HG03565 (cell line): ENCODE data around the gene NR4A1.

Source experiments
- ATAC-seq: cut with Tn5 transposase; IDR thresholded peaks from one replicate; pipeline ENCODE4 v1.9.1; 2021; ENCODE audit warnings: mild to moderate bottlenecking, moderate library complexity; ENCODE audit not compliant: unreplicated experiment

NR4A1 gene

GRCh38 chr12:52050758-52051541 is at the start of gene NR4A1:
NR4A1 (plus strand) TSS chr12:52051442; CDS start chr12:52054329, 2,887 bp downstream.
- peak; percentile 55 for ATAC-seq

DNA sequence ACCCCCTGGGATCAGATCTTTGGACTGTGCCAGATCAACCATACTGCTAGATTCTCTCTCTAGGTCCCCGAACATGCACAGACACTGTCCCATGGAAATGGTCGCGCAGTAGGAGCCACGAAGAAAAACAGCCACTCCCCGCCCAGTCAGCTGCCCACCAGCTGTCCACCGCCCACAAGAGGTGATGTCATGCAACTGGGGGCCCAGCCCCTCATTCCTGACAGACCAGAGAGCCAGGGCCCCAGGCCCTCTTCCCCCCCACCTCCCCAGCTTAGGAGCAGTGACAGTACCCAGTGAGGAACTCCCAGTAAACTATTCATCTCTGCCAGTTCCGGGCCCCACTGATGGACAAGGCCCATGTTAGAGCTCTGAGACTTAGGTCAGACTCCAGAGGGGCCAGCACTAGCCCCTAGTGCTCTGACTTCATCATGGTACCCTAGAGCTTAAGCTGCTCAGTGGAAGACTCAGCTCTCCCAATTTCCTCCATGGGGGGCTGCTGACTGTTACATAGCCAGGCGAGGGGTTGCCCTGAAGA is 48.2 kb upstream of the NR4A1 start:
- ATAC-seq = no peak

- ATAC-seq = no peak
These were observed 47.7 kb upstream of the NR4A1 start for GRCh38 chr12:52003591-52003990.

GRCh38 chr12:52004042-52004648 is 47.1 kb upstream of the NR4A1 start:
- ATAC-seq = no peak

DNA sequence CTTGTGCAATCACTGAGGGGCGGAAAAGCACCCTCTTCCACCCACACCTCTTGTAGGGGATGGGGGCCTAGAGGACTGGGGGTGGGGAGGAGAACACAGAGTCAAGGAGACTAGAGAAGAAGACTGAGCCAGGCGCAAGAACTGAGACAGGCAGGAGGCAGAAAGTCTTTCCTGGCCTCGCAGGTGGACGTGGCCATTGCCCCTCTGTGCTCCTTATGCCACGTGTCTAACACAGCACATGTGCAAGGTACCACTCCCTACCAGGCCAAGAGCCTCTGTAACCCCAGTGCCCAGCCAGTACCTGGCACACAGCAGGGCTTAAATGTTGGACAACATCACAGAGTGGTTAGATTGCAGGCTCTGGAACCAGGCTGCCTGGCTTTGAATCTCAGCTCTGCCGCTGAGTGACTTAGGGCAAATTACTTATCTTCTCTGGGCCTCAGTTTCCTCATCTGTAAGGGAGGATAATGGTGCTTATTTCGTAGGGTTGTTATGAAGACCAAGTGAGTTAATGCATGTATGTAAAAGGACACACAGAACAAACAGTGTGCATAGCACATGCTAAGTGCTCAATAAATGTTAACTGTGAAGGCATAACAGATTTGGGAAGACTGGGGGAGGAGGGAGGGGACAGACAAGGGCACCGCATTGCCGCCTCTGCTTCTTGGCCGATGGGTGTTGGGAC is 45.9 kb upstream of the NR4A1 start:
- ATAC-seq = no peak

GRCh38 chr12:52005903-52006703 is 45.1 kb upstream of the NR4A1 start:
- ATAC-seq = peak; percentile 58

GRCh38 chr12:52006726-52007157 is 44.5 kb upstream of the NR4A1 start, which contains the start of gene TAMALIN:
TAMALIN (plus strand) TSS chr12:52006946; CDS start chr12:52007020, 74 bp downstream.
- ATAC-seq = no peak

GRCh38 chr12:52007158-52007921 is 43.9 kb upstream of the NR4A1 start:
- no peak for ATAC-seq

DNA sequence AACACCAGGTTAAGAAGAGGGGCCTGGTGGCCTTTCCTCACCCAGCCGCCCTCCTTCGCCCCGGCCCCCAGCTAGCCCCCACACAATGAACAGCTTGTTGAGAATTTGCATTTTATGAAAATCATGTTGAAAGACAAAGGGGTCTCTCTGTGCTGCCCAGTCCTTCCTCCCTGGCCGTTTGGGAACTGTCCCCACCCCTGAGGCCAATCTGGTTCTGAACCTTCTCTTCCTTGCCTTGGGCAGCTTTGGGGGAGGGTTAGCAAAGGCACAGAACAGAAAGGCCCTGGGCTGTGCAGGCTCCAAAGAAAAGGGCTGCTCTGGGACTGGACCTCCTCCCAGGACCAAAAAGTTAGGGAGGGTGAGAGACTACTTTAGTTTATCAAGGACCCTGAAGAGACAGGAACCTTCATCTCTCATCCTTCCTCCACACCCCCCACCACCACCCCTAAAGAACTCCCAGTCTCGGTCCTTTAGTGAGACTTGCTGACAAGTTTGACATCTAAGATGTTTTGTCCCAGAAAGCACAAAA is 43.2 kb upstream of the NR4A1 start:
- ATAC-seq = no peak

DNA sequence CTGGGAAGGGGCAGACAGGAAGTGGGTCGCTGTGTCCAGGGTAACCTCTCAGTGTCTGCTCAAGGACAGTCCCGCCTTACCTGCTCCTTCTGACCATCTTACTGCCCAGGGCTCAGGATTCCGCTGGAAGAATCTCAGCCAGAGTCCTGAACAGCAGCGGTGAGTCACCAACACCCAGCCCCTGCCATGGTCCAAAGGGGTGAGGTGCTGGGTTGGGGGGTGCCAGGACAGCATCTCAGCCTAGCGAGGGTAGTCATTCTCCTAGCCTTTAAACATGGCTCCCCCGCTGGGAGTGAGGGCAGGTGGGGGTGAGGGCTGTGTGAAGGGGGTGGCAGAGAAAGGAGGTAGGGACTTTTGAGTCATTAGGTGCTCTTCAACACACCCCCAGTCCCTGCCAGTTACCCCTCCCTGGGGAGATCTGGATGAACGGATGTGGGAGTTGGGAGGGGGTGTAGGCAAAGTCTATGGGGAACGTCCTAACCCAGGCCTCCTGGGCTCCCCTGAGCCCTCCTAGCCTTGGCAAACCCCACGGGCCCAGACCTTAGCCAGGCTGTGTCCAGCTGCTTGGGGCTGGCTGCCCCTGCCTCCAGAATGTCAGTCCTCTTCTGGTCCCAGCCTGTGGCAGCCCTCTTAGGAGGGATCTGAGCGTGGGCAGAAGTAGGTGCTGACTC is 42.0 kb upstream of the NR4A1 start:
- no peak for ATAC-seq

GRCh38 chr12:52010152-52010622 is 41.1 kb upstream of the NR4A1 start:
- ATAC-seq = no peak

DNA sequence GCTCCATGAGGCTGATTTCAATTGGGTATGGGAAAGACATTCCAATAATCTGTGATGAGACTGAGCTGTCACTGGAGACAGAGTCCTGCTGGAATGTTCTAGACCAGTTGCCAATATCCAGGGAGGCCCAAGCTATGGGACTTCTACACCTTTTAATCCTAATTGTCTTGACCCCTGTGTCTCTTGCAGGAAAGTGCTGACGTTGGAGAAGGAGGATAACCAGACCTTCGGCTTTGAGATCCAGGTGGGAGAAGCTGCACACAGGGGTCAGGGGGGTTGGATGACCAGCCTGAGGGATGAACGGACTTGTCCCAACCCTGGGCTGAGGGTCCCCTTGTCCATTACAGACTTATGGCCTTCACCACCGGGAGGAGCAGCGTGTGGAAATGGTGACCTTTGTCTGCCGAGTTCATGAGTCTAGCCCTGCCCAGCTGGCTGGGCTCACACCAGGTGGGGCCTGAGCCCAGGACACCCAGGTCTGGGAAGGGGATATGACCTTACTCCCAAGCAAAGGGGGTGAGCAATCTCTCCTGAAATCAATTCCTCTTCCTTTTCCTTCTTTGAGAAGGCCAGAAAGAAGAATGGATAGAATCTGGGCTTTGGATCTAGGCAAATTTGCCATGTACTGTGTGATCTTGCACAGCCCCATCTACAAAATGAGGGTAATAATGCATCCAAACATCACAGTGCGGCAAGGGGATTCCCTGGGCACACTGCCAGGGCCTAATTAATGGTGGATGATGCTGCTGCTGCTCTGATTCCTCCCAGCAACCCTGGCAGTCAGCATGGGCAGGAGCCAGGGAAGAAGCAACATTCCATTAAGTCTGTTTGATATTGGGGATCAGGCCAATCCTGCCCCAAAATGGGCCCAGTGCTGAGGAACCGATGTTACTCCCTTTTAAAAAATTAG is 40.3 kb upstream of the NR4A1 start:
- ATAC-seq = no peak

DNA sequence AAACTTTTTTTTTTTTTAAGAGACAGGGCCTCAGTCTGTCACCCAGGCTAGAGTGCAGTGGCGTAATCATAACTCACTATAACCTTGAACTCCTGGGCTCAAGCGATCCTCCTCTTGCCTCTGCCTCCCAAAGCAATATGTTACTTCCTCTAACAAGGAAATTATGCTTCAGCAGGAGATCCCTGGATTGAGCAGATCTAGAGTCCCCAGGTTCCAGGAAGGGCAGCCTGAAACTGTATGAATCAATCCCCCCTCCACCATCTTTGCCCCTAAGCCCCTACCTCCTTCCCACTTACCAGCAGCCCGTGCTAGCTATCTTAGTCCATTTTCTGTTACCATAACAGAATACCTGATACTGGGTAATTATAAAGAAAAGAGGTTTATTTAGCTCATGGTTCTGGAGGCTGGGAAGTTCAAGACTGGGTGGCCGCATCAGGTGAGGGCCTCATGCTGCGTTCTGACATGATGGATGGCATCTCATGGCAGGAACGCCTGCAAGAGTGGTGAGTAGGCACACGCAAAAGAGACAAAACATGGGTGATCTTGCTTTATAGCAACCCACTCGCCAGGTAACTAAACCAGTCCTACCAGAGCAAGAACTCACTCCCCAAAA is 39.5 kb upstream of the NR4A1 start:
- no peak for ATAC-seq

DNA sequence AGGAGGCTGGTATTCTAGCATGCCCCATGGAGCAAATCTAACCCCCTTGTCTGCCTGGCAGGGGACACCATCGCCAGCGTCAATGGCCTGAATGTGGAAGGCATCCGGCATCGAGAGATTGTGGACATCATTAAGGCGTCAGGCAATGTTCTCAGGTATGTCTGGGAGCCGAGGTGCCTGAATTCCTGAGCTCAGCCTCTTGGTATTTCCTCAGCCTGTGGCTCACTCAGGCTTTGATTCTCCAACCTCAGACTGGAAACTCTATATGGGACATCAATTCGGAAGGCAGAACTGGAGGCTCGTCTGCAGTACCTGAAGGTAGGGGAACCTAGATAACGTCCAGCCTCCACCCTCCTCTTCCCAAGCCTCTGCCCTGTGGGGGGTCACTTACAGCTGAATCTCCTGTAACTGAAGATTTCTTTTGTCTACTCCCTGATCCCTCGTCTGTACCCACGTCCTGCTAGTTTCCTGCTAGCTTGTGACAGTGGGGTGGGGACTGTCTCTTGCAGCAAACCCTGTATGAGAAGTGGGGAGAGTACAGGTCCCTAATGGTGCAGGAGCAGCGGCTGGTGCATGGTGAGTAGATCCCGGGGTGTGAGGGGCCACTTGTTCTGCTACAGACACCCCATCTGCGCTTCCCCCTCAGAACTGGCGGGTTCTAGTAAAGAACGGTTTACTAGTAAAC is 37.5 kb upstream of the NR4A1 start:
- ATAC-seq = no peak

- ATAC-seq = no peak
These were observed 36.4 kb upstream of the NR4A1 start for GRCh38 chr12:52014567-52015530.

DNA sequence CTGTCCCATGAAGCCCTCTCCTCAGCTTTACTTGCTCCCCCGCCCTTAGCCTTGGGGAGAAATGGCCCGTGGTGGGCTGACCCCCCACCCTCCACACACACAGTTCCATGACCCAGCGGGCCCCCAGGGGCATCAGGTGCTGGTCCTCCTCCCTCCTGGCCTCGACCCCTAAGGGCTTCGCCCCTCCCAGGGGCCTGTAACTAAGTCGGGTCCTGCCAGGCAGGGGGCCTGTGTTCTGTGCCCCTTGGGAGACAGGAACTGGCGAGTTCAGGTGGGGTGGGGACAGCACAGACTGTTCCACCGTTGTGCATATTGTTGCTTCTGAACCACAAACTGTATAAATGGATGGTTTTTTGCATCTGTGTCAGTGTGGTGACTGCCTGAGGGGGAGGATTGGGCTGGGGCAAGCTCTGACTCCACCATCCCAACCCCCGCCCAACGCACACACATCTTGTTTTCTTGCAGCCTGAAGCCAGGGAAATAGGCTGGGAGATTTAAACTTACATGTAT is 35.7 kb upstream of the NR4A1 start:
- ATAC-seq = no peak
